GM12874 (cell line): ENCODE measurements around the gene TMPRSS11A.

ENCODE experiments used
- CTCF ChIP-seq: IDR thresholded peaks from 2 replicates; pipeline ENCODE4 v1.5.1; 2011; ENCODE audit warnings: low read depth, mild to moderate bottlenecking, control low read depth, low read length, moderate library complexity; ENCODE audit not compliant: insufficient read depth

The TMPRSS11A gene

GRCh38 chr4:67933038-67933437, 30.3 kb downstream of the TMPRSS11A start:
- no peak for TF ChIP-seq CTCF

DNA sequence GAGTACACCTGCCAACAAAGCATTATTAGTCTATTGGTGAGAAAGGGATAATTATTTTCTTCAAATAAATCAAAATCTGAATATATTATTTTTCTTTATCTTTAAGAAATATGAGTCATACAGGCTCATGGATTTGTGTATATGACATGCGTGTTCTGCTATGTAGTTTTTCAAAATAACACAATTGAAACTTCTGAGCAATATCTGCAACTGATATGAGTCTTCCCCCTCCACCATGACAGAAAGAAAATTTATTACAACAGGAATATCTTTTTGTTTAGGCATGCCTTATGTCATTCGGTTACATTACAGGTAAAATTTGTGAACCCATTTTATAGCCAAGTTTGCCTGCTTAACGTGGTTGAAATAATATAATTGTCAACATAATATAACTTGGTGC, 32.0 kb downstream of the TMPRSS11A start:
- TF ChIP-seq CTCF = no peak

DNA sequence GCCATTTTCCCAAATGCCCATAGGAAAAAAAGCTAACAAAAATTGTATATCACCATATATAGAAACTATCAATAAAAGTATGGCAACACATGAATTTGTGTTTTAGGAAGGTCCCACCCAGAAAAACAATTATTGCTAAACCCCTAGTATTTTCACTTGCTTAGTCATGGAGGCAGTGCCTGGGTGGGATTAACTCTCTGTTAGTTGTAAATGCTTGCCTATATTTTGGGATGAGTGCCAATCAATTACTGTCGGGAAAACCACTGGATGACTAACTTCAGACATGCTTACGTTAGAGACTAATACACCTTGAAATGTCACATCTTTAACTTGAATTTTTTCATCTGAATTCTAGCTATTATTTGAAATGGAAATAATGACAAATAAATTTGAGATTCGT, 33.9 kb downstream of the TMPRSS11A start:
- no peak for TF ChIP-seq CTCF

- TF ChIP-seq CTCF = no peak
These were observed 34.7 kb downstream of the TMPRSS11A start for GRCh38 chr4:67928546-67928945.

- TF ChIP-seq CTCF = no peak
These were observed 36.0 kb downstream of the TMPRSS11A start for GRCh38 chr4:67927251-67927650.

DNA sequence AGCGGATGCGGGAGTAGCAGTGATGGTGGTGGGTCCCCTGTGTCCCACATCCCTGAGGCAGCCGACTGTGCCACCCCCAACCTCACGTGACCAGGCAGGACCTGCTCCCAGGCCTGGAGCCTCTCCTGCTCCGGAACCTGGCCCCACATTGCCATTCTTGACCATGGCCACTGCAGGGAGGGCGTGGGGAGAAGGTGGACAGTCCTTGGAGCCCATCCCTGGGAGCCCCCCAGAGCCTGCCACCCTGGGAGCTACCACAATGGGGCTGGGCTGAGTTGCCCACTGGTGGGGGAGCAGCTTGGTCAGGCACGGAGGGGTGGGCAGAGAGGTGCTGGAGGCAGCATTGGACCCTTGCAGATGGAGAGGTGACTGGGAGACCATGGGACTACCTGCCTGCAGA, 36.8 kb downstream of the TMPRSS11A start:
- TF ChIP-seq CTCF = no peak

DNA sequence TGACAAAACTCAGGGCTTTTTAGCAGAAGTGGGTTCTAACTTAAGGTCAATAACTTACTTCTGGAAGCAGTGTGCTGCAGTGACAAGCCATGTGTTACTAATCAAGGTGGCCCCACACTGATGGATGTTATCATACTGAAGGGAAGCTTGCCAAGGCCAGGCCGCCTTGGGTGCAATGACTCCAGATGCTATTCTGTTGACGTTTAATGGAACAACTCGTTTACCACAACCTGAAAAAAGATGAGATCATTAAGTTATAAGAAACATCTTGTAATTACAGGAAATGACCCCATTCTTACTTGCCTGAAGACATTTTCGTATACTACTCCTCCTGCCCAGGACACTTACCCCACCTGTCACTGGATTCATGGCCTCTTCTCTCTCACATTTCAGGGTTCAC, 40.6 kb downstream of the TMPRSS11A start:
- TF ChIP-seq CTCF = no peak

GRCh38 chr4:67918428-67918827, 44.9 kb downstream of the TMPRSS11A start:
- peak; percentile 23; the same call in 1 of the 2 replicates for TF ChIP-seq CTCF
